ENCODE results near the gene ADAM12.
A peak's percentile ranks its signal among the peaks of the same experiment; 100 is the strongest.

ADAM12 gene

GRCh38 chr10:126259760-126260479 is 128.4 kb downstream of the ADAM12 start:
- no peak for DNase-seq

DNA sequence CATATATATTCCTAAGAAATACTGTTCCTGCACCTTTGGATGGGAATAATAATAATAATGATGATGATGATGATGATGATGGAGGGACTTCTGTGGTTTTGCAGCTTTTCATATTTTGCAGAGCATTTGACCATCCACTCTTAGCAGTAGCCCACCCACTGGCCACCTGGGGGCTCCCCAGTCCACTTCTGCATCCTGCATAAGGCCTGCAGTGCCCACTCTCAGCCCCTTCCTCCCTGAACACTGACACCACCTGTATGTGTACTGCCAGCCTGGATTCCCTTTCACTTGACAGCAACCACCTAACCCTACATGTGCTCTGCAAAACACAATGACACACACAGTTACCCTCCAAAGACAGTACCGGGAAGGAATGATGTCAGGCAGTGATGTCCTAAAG is 131.4 kb downstream of the ADAM12 start:
- no peak for DNase-seq

- no peak for DNase-seq
These were observed 133.0 kb downstream of the ADAM12 start for GRCh38 chr10:126255313-126255712.

DNA sequence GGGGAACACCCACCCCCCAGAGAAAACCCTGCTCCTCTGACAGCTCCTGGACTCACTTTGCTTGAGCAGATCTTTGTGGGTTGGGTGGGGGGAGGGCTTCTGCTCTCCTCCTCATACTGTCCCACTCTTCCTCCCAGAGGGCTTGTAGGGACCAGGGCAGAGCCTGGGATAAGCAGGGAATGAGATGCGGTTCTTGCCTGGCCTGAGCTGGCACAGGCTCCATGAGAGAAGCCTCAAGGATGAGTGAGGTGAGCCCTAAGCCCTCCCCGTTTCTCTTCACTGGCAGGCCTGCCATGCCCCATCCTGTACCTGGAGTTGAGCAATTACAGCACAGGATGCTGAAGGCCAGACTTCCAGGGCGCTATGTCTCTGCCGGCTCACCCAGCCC is 134.7 kb downstream of the ADAM12 start:
- no peak for DNase-seq

DNA sequence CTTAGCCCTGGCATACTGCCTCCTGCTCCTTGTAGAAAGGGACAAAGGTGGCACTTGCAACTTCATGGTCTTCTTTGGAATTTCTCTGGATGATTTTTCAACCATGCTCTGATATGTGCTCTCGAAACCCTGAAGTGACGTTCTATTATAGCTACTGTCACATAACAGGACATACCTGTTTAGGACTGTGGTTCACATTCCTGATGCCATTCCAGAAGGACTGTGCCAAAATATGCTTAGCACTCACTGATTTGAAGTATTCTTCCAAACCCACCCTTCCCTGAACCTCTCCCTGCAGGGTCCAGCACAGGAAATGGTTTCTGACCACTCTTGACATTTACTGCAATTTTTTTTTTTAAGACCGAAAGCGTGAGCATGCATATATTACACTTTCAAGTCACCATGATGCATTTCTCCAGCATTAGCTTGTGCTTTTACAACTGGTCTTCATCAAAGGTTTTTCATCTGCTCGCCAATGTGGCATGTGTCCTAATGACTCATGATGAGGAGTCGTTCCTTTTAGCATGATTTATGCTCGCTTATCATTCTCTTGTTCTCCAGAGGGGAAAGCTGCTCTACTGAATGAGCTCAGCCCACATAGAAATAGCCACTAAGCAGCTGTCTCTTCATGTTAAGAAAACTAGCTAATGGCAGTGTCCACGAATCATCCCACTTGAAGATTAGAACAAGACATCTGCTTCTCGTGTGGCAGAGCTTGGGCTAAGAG is 135.2 kb downstream of the ADAM12 start:
- DNase-seq = peak; percentile 100

GRCh38 chr10:126251778-126252407 is 136.4 kb downstream of the ADAM12 start:
- DNase-seq = no peak

- no peak for DNase-seq
These were observed 137.6 kb downstream of the ADAM12 start for GRCh38 chr10:126250527-126251310.

- DNase-seq = no peak
These were observed 138.2 kb downstream of the ADAM12 start for GRCh38 chr10:126250045-126250444.

DNA sequence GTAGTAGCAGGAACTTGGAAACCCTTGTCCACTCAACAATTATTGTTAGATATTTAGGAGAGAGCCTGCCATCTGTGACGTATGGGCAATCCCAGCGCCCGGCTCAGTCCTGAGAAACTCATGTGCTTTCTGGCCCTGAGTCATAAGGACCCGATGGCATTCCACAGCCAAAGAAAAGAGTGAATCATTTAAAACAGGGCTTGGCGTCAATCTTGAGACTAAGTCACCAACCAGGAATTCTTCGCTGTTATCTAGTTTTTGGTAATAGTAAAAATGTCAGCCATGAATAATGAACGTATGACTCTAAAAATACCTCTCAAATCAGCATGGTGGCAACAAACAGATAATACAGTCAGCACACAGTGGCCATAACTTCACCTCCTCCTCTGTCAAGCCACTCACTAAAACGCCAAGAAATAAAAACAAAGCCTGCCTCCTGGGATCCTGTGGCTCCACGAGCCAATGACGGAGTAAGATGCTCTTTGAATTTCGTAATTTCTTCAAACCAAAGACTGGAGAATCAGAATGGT is 140.8 kb downstream of the ADAM12 start:
- peak; percentile 100 for DNase-seq

DNA sequence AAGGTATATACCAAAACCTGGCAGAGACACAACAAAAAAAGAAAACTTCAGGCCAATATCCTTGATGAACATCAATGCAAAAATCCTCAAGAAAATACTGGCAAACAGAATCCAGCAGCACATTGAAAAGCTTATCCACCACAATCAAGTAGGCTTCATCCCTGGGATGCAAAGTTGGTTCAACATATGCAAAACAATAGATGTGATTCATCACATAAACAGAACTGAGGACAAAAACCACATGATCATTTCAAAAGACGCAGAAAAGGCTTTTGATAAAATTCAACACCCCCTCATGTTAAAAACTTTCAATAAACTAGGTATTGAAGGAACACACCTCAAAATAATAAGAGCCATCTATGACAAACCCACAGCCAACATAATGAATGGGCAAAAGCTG is 141.9 kb downstream of the ADAM12 start:
- DNase-seq = peak; percentile 42

DNA sequence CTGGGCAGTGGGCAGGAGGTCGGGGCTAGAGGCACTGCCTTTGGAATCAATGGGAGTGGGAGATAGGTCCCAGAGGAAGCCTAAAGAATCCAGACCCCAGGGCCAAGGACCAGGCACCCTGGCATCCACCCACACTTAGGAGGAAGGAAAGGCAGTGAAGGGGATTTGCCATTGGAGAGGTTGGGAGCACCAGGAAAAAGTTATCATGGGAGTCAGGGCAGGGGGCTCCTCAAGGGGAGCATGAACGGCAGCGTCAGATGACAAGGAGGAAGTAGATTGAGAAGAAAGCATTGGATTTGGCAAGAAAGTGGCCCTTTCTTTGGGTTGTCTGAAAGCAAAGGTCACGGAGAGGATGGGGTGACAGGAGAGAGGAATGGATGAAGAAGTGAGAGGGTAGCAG is 142.8 kb downstream of the ADAM12 start:
- no peak for DNase-seq

GRCh38 chr10:126243971-126244370 is 144.3 kb downstream of the ADAM12 start:
- DNase-seq = peak; percentile 100

DNA sequence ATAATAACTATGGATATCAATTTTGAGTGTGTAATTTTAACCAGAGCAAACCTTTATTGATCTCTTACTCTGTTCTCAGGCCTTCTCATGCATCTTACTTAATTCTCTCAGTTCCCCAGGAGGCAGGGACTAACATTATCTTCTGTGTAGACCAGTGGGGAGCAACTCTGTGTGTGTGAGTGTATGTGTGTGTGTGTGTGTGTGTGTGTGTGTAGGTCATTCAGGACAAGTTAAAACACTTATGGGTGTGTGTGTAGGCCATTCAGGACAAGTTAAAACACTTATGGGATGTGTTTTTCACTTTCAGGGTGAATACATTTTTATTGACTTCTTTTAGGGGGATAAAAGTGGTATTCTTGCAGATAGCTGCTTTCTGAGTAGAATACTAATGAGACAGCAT is 145.0 kb downstream of the ADAM12 start:
- DNase-seq = peak; percentile 35

GRCh38 chr10:126242397-126243260 is 145.6 kb downstream of the ADAM12 start:
- DNase-seq = peak; percentile 90

DNA sequence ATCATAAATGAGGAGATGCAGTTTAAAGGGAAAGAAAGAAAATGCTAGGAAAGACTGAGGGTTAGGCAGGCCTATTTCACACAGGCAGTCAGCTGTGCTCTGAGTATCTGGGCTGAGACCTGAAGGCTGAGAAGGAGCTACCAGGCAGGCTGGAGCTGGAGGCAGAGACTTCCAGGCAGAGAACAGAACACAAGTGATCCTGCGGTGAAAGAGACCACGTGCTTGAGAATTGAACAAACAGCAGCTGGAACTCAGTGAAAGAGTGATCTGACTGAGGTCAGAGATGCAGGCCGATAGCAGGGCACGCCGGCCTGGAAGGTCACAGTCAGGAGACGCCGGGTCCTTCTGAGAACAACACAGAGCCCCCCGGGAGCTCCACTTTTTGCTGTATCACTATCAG is 147.8 kb downstream of the ADAM12 start:
- DNase-seq = no peak

DNA sequence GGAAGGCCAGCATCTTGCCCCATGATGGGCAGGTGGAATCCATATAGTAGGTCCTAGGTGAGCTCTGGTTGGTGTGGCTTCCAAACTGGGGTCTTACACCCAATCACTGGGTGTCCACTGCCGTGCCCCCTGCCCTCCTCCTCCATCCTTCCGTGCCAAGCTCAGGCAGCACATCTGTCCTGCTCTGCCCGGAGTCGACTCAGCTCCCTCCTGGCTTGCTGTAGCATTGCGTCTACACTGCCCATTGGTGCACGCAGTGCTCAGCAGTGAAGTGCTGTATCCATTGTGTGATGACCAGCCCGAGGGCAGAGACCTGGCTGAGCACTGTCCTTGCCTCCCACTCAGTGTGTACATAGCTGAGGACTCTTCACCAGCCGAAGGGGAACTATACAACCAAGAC is 148.4 kb downstream of the ADAM12 start:
- DNase-seq = no peak

- no peak for DNase-seq
These were observed 152.1 kb downstream of the ADAM12 start for GRCh38 chr10:126235979-126236851.

DNA sequence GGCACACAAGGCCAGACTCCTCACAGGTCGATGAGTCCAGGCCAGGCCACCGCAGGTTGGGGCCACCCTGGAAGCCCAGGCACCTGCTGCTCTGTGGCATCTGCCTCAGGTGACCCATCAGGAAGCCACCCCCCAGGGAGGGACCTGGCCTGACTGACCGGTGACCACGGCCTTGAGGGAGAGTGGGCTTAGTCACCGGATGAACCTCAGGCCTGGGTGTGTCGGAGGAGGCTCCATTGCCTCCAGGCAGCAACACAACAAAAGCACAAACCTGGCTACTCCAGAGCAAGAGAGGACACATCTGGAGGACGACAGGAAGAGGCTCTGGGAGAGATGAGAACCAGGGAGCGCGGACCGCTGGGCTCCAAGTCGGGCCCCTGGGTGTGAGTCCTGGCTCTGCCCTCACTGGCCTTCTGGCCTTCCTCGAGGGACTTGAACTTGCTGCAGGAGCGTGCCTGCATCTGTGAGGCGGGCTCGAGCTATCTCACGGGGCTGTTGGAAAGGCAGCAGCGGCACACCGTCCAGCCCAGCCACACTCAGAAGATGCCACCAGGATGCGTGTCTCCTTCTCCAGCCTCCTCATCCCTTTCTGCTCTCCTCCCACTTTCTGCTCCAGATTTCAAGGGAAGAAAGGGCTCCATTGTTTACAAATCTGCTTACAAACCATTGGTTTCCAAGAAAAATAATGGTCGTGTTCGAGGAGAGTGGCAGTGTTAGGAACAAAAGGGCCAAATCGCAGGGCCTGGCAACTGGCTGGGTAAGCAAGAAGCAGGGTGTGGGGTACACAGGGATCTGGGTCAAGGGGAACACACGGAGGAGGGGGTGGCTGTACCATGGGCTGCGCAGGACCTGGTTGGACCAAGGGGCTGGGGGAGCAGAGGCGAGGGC is 152.9 kb downstream of the ADAM12 start:
- DNase-seq = no peak

GRCh38 chr10:126234630-126235029 is 153.6 kb downstream of the ADAM12 start:
- no peak for DNase-seq

Data from fibroblast of skin of right quadriceps (primary cell).